CD14-positive monocyte (primary cell): Measurements from ENCODE around the gene KAZN. TPM values are rescaled to one million over a fixed set of nuclear protein-coding genes. Genes with fewer than 3 reads are reported as not detected.

Experiments
- DNase-seq, 3 donors: peaks; one replicate each; pipeline ENCODE4 v3.0.0-alpha.2; 2011 to 2022
- H2AFZ ChIP-seq: 2 replicates; pipeline ENCODE4 v1.6.0; 2012; ENCODE audit warnings: mild to moderate bottlenecking, low read depth, low read length, inconsistent platforms; ENCODE audit not compliant: insufficient read depth, poor library complexity, severe bottlenecking
- H3K27ac ChIP-seq, 2 donors: 1 replicate in 1 of 2; 2 replicates in 1 of 2; pipeline ENCODE4 v1.5.1; 2012 to 2013; ENCODE audit warnings: low read length in 2 of 2, control low read depth in 1 of 2, inconsistent platforms in 1 of 2, low read depth in 1 of 2, mild to moderate bottlenecking in 1 of 2
- H3K27me3 ChIP-seq, 2 donors: one replicate each; pipeline versions ENCODE4 v1.6.0 to v1.6.1; 2011 to 2013; ENCODE audit warnings: low read length in 2 of 2; ENCODE audit not compliant: control insufficient read depth in 2 of 2, insufficient read depth in 2 of 2
- H3K36me3 ChIP-seq, 2 donors: replicated peaks in 1 of 2; 1 replicate in 1 of 2; 2 replicates in 1 of 2; pipeline versions ENCODE4 v1.5.1 to v1.6.1; 2012 to 2013; ENCODE audit warnings: low read length in 2 of 2, control low read depth in 1 of 2, inconsistent platforms in 1 of 2, mild to moderate bottlenecking in 1 of 2; ENCODE audit not compliant: insufficient read depth in 2 of 2, control insufficient read depth in 1 of 2
- H3K4me1 ChIP-seq, 2 donors: 1 replicate in 1 of 2; 2 replicates in 1 of 2; pipeline versions ENCODE4 v1.5.1 to v1.6.1; 2012 to 2013; ENCODE audit warnings: low read length in 2 of 2, control low read depth in 1 of 2, inconsistent platforms in 1 of 2, mild to moderate bottlenecking in 1 of 2, moderate library complexity in 1 of 2; ENCODE audit not compliant: insufficient read depth in 2 of 2, control insufficient read depth in 1 of 2
- H3K4me2 ChIP-seq: replicated peaks from 2 replicates; pipeline ENCODE3; 2012; ENCODE audit warnings: low read length, moderate library complexity, mild to moderate bottlenecking; ENCODE audit not compliant: poor library complexity, severe bottlenecking; ENCODE audit errors: extremely low read depth
- H3K4me3 ChIP-seq, 3 experiments: fragments of 200-600 bp in 1 of 3; sonication (generic) in 1 of 3; replicated peaks in 1 of 3; 1 replicate in 2 of 3; 2 replicates in 1 of 3; pipeline ENCODE4 v1.5.1; 2011 to 2013; ENCODE audit warnings: low read length in 3 of 3, mild to moderate bottlenecking in 3 of 3, control low read depth in 2 of 3, low read depth in 2 of 3, inconsistent platforms in 1 of 3, moderate library complexity in 1 of 3
- H3K79me2 ChIP-seq: 2 replicates; pipeline ENCODE4 v1.6.0; 2012; ENCODE audit warnings: mild to moderate bottlenecking, control low read depth, inconsistent platforms, low read length, moderate library complexity; ENCODE audit not compliant: insufficient read depth
- H3K9ac ChIP-seq: 2 replicates; pipeline ENCODE4 v1.6.0; 2017; ENCODE audit warnings: low read length, mild to moderate bottlenecking; ENCODE audit not compliant: insufficient read depth, poor library complexity, severe bottlenecking
- H3K9me3 ChIP-seq, 2 donors: replicated peaks in 1 of 2; 1 replicate in 1 of 2; 2 replicates in 1 of 2; pipeline versions ENCODE4 v1.5.1 to v1.6.1; 2012 to 2013; ENCODE audit warnings: low read length in 2 of 2, control low read depth in 1 of 2; ENCODE audit not compliant: control insufficient read depth in 1 of 2, insufficient read depth in 1 of 2
- H4K20me1 ChIP-seq: 2 replicates; pipeline ENCODE4 v1.6.0; 2012; ENCODE audit warnings: mild to moderate bottlenecking, low read length, control low read depth, moderate library complexity; ENCODE audit not compliant: insufficient read depth
- H3K27ac Mint-ChIP-seq, 7 donors: one replicate each; pipeline ENCODE4 v1.8.0; 2020; ENCODE audit warnings: mild to moderate bottlenecking in 7 of 7, mixed read lengths in 7 of 7, moderate library complexity in 6 of 7, inconsistent platforms in 2 of 7
- H3K27me3 Mint-ChIP-seq, 3 donors: one replicate each; pipeline ENCODE4 v1.8.0; 2021 to 2022; ENCODE audit warnings: low read depth in 3 of 3, mild to moderate bottlenecking in 3 of 3, mixed read lengths in 3 of 3, moderate library complexity in 3 of 3, inconsistent platforms in 1 of 3
- H3K36me3 Mint-ChIP-seq, 2 donors: one replicate each; pipeline ENCODE4 v1.8.0; 2020; ENCODE audit warnings: mixed read lengths in 2 of 2, inconsistent platforms in 1 of 2, mild to moderate bottlenecking in 1 of 2
- H3K4me1 Mint-ChIP-seq: one replicate; pipeline ENCODE4 v1.8.0; 2020; ENCODE audit warnings: mild to moderate bottlenecking, mixed read lengths
- H3K4me3 Mint-ChIP-seq, 2 donors: one replicate each; pipeline ENCODE4 v1.8.0; 2020; ENCODE audit warnings: mild to moderate bottlenecking in 2 of 2, mixed read lengths in 2 of 2, moderate library complexity in 1 of 2
- H3K9me3 Mint-ChIP-seq, 7 donors: one replicate each; pipeline ENCODE4 v1.8.0; 2020 to 2022; ENCODE audit warnings: mixed read lengths in 7 of 7, mild to moderate bottlenecking in 6 of 7, moderate library complexity in 6 of 7, inconsistent platforms in 2 of 7
- CTCF ChIP-seq: fragments of 200-600 bp; IDR thresholded peaks from one replicate; pipeline ENCODE4 v1.8.0; 2022; ENCODE audit warnings: antibody characterized with exemption, mild to moderate bottlenecking
- WGBS: methylation state at CpG from one replicate; pipeline ENCODE4 v1.1.5; 2013; ENCODE audit warnings: missing lambda C conversion rate; ENCODE audit not compliant: insufficient coverage; 5-methylcytosine and 5-hydroxymethylcytosine counted together
- intact Hi-C, 2 donors: fragments of 100-400 bp; cut with micrococcal nuclease; formaldehyde crosslinking; loops; one replicate each; pipeline versions ENCODE4 v1.15.0 to v1.15.1; 2023
- polyA plus RNA-seq, 3 donors: library from polyadenylated mRNA; depleted of rRNA in 1 of 3; unstranded in 2 of 3; stranded (reverse) in 1 of 3; fragments of 300-500 nt in 2 of 3; fragments of >200 nt in 1 of 3; fragmentation: Illumina TruSeq in 2 of 3; gene quantifications; 1 replicate in 2 of 3; 2 replicates in 1 of 3; pipeline ENCODE4 v1.2.3, GENCODE V29; 2012 to 2021

KAZN gene
- polyA plus RNA-seq, 3 donors, result not detected

- WGBS, result no CpG with 5 or more reads among the region's 7 CpGs
- no peaks in the 10 kb centered on the region for H3K79me2 ChIP-seq
Observed at GRCh38 chr1:14715802-14716201, 117.3 kb downstream of the KAZN start.

GRCh38 chr1:14716474-14716873, 118.0 kb downstream of the KAZN start:
- no peak overlapping the region for H3K4me3 Mint-ChIP-seq
- H3K27ac Mint-ChIP-seq, result no peak overlapping the region
- no peak overlapping the region for H3K27ac ChIP-seq
- H3K27me3 Mint-ChIP-seq, result peaks cover 1 to 7% (median 4%) of the 10 kb centered on the region in 3 donors
- H3K4me2 ChIP-seq, result no peak overlapping the region
- DNase-seq, result no peak
- no peaks in the 10 kb centered on the region for H3K9me3 ChIP-seq
- H3K4me3 ChIP-seq, result no peak overlapping the region
- no peak overlapping the region for H3K9ac ChIP-seq
- H3K4me1 ChIP-seq, result no peaks in the 10 kb centered on the region
- H3K79me2 ChIP-seq, result no peaks in the 10 kb centered on the region
- no peaks in the 10 kb centered on the region for H3K36me3 ChIP-seq
- peaks cover 12% of the 10 kb centered on the region for H3K4me1 Mint-ChIP-seq
- WGBS, result 58% methylated on average over 4 of the region's 5 CpGs
- no peaks in the 10 kb centered on the region for H3K36me3 Mint-ChIP-seq
- no peaks in the 10 kb centered on the region for H3K27me3 ChIP-seq
- no peak for TF ChIP-seq CTCF
- peaks cover 0 to 13% (median 6%) of the 10 kb centered on the region in 7 donors for H3K9me3 Mint-ChIP-seq
- H4K20me1 ChIP-seq, result no peaks in the 10 kb centered on the region
- intact Hi-C loops, result no loop called here
- no peak overlapping the region for H2AFZ ChIP-seq

More at GRCh38 chr1:14715802-14716201, 117.3 kb downstream of the KAZN start:
- no peak overlapping the region for H2AFZ ChIP-seq
- intact Hi-C loops, result no loop called here
- no peak overlapping the region for H3K4me3 Mint-ChIP-seq
- H3K9me3 ChIP-seq, result no peaks in the 10 kb centered on the region
- H3K27ac Mint-ChIP-seq, result no peak overlapping the region
- H3K27me3 ChIP-seq, result no peaks in the 10 kb centered on the region
- peaks cover 1 to 7% (median 4%) of the 10 kb centered on the region in 3 donors for H3K27me3 Mint-ChIP-seq
- DNase-seq, result no peak
- H3K4me1 ChIP-seq, result no peaks in the 10 kb centered on the region
- H3K27ac ChIP-seq, result no peak overlapping the region
- H3K4me3 ChIP-seq, result no peak overlapping the region
- no peaks in the 10 kb centered on the region for H4K20me1 ChIP-seq
- H3K36me3 ChIP-seq, result no peaks in the 10 kb centered on the region
- TF ChIP-seq CTCF, result no peak
- no peak overlapping the region for H3K4me2 ChIP-seq
- no peak overlapping the region for H3K9ac ChIP-seq
- peaks cover 0 to 7% (median 4%) of the 10 kb centered on the region in 7 donors for H3K9me3 Mint-ChIP-seq
- H3K36me3 Mint-ChIP-seq, result no peaks in the 10 kb centered on the region
- H3K4me1 Mint-ChIP-seq, result peaks cover 12% of the 10 kb centered on the region
